Transverse colon (tissue), 4 donors: ENCODE measurements around the gene ARHGEF2.

Source experiments
- POLR2AphosphoS5 ChIP-seq, 3 donors: sonication (generic); formaldehyde crosslinking; IDR thresholded peaks; one replicate each; pipeline ENCODE4 v1.6.1; 2016; ENCODE audit warnings: antibody characterized with exemption in 3 of 3
- TF ChIP-seq, protein P1 (sequence below), 5 experiments: fragments of 200-600 bp in 3 of 5; fragments of 450-650 bp in 2 of 5; sonication (generic) in 3 of 5; IDR thresholded peaks; 1 replicate in 2 of 5; 2 replicates in 3 of 5; pipeline ENCODE4 v1.5.1; 2016 to 2017; ENCODE audit warnings: antibody characterized with exemption in 5 of 5, inconsistent platforms in 3 of 5, mild to moderate bottlenecking in 2 of 5, moderate library complexity in 1 of 5

DNA sequence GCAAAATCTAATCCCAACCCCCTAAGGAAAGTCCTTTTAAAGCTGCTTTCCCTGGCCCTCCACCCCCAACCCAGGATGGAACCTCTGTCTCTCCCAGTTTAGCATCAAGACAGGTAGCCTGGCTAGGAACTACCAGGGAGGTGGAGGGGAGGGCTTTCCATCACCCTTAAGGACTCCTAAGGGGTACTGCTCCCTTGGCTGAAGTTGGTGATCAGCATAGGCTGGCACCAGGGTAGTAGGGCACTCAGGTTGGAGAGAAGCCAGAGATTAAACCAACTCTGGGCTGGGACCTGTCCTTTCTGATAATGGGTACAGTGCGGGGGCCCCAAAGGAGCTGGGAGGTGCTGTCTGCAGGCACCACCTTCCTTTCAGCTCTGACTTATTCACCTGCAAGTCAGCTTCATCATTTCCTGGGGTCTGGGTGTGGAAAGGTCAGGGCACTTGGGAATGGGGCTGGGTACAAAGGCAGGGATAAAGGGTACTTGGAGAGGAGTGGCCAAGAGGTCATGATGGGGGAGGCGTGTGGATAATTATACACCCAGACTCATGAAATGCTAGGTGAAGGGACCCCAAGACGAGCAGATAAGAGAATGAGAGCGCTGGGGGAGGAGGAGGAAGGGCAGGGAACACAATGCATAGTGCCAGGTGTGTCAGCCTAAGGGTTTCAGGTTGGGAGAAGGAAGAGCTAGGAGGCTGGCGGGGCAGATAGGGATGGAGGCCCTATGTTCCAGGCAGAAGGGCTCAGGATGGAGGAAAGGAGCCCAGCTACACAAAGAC is 1.2 kb downstream of the ARHGEF2 start:
- TF ChIP-seq, protein P1, sequence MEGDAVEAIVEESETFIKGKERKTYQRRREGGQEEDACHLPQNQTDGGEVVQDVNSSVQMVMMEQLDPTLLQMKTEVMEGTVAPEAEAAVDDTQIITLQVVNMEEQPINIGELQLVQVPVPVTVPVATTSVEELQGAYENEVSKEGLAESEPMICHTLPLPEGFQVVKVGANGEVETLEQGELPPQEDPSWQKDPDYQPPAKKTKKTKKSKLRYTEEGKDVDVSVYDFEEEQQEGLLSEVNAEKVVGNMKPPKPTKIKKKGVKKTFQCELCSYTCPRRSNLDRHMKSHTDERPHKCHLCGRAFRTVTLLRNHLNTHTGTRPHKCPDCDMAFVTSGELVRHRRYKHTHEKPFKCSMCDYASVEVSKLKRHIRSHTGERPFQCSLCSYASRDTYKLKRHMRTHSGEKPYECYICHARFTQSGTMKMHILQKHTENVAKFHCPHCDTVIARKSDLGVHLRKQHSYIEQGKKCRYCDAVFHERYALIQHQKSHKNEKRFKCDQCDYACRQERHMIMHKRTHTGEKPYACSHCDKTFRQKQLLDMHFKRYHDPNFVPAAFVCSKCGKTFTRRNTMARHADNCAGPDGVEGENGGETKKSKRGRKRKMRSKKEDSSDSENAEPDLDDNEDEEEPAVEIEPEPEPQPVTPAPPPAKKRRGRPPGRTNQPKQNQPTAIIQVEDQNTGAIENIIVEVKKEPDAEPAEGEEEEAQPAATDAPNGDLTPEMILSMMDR (IDR thresholded peaks at IDR 0.05): no peak
- TF ChIP-seq POLR2AphosphoS5 (IDR thresholded peaks at IDR 0.05): no peak
